GM18870 (cell line): Measurements from ENCODE around the gene UCN.

Source experiments
- ATAC-seq: cut with Tn5 transposase; IDR thresholded peaks from one replicate; pipeline ENCODE4 v1.9.1; 2021; ENCODE audit warnings: moderate library complexity; ENCODE audit not compliant: unreplicated experiment

Gene UCN

DNA sequence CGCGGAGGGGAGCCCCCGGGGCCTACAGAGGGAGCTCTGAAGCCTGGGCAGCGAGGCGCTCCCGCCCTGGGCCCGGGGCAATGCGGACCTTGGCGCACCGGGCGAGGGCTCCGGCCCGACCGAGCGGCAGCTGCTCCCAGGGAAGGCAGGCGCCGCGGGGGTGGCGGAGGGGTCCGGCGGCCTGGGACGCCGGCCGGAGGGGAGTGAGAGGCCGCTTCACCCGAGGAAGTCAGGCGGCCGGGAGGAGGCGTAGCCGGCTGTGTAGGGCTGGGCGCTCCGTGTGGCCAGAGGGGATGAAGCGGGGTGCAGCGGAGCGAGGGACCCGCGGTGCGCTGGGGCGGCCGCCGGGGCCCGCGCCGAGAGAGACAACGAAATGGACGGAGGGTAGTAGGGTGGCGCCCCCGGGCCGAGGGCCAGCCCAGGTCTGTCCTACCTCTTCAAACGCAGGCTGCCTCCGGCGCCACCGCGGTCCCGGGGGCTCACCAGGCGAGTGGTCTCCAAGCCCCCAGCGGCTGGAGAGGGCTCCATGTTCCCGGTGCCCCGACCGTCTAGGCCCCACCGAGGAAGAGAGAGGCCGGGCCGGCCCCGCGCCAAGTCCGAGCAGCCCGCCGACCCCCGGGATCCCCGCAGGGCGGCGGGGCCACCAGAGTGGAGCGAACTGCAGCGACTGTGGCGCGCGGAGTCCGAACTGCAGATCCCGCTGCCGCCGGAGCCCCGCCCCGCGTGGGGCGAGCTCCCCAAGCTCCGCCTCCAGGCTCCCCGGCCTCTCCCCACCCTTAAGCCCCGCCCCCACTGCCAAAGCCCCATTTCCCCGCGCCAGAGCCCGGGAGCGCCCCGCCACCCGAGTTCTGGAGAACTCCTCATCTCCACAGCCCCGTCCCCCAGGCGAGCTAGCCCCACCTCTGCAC lies 45.6 kb downstream of the UCN start, which contains the start of gene SLC30A3:
TSS of gene SLC30A3 (minus strand) at position 669 of the 908 bp plus-strand sequence. CDS start at position 528, 141 bp downstream.
- no peak for ATAC-seq

DNA sequence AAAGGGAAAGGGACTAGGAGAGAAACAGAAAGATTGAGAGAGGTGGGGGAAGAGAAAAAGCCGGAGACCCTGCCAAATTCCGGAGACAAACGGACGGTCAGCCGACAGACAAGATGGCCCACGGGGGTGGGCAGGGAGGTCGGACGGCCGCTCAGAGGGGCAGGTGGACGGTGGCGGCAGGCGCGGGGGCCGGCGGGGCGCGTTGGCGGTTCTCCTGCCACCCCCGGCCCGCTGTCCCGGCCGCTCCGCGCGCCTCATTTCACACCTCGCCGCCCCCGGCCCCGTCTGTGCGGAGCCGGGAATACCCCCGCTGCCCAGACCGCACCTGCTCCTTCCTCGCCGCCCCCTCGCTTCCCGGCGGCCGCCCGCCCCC lies 46.3 kb downstream of the UCN start:
- ATAC-seq = no peak

DNA sequence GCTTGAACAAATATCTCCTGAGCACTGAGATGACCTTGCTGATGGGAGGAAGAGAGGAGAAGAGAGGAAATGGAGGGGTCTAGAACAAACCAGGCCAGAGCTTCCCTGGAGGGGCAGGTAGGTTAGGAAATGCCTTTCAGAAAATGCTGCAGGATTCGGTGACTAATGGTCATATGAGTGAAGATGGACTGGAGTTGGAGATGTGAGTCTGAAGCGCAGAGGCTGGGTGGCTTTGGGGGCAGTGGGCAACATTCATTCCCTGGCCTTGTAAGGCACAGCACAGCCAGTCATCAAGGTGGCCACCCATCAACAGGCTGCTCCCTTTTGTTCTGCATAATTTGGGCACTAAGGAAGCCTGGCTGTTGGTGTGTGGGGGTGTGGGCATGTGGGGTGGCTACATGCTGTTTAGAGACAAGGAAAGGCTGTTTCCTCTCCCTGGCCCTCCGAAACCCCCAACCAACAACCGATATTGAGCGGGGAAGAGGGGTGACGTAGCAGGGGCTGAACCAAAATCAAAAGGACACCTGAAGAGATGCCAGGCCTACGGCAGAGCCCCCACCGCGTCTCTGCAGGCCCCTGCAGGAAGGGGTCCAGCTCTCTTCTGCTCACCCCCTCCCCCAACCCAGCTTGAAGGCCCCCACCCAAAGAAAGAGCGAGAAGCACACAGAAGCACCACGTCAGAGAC lies 46.9 kb downstream of the UCN start:
- ATAC-seq = no peak

DNA sequence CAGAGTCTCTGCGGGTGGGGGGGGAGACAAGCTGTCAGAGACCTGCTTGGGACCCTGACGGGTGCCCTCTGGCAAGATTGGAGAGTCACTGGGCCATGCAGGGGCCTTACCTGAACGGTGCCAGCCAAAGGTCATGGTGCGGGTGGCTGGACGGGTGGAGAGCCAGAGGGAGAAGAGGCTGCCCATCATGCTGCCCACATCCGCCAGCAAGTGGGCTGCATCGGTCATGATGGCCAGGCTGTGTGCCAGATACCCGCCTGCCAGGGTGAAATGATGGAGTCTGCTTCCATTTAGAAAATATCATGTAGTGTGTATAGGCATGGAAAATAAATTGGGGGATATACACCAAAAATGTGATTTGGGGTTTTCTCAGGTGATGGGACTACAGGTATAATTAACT lies 50.2 kb downstream of the UCN start:
- no peak for ATAC-seq
